Forelimb muscle (tissue), 1 donor: ENCODE data around the gene TTC7B. TPM values are rescaled to one million over a fixed set of nuclear protein-coding genes. Genes with fewer than 3 reads are reported as not detected.
A peak's percentile ranks its signal among the peaks of the same experiment; 100 is the strongest.

Source experiments
- DNase-seq: peaks from one replicate; pipeline ENCODE4 v3.0.0-alpha.2; 2013; ENCODE audit warnings: low read depth
- polyA plus RNA-seq: library from polyadenylated mRNA; unstranded; fragments of 120-200 nt; gene quantifications from one replicate; pipeline ENCODE4 v1.2.1, GENCODE V29; 2013; ENCODE audit not compliant: insufficient read length

TTC7B gene
- polyA plus RNA-seq, 1 donor = 33.2 TPM

DNA sequence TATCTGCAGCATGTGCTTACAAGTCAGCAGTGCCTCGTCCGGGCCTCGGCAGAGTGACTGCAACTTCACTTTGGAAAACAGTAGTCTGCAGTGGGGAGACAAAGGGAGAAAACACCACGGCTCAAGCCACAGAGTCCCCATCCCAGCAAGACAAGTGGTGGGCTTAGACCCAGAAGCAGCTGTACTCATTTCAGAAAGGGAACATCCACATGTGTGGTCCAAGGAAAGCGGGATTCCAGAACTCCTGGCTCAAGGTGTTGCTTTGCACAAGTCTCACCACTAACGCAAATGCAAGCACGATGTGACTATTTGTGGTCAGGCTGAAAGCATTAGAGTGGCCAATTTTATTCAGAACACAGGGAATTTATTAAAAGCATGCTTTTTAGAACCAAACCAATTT is 198.3 kb downstream of the TTC7B start:
- DNase-seq = no peak

DNA sequence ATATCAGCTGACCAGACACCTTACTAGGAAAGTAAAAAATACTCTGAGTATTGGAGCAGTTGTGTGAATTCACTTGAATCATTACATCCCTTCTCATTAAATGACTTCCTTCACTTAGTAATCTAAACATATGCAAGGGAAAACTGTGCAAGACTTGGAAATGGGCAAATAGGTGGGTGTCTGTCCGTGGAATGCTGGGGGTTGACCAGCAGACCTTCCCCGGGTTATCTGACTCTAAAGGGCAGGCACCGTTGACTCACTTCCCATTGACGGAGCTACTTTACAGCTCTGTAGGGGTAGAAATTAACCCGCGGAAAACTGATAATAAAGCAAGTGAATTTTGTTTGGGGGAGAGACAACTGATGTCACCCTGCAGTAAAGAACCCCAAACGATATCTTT is 199.3 kb downstream of the TTC7B start:
- DNase-seq = no peak

DNA sequence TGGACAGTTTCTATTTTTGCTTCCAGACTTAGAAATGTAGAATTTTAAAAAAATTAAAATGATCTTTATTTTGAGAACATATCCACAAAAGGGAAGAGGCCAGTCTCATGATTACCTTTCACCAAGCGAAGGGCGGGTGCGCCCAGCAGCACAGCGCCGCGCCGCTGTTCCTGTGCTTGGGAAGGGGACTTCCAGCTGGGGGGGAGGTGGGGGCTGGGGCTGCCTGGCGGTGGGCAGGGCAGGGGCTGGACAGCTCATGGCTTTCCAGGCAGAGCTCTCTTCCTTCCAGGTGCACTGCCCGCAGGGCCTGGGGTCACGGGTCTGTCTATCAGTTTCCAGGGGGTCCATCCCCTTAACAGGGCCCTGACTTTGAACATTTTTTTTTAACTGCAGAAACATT is 199.9 kb downstream of the TTC7B start:
- DNase-seq = no peak

DNA sequence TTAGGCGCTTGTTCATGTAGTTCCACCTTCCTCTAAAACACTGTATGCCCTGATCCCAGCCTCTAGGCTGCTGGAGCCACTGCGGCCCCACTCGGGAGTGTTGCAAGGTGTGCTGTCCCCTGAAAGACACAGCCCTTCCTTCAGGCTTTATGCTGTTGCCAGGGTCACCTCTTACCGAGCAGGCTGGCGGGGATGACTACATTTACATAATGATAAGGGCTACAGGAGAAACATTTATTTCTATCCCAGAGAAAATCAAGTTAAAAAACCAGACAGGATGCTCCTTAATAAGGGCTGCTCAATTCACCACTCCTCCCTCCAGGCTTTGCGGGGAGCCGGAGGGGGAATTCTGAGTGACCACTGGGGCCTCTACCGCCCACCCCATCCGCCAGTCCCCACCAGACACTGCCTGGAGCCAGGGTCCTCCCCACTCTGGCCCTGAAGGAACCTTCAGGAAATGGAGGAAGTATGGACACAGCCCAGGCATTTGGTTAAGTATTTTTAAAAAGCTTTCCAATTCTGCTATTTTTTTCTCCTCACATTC is 200.6 kb downstream of the TTC7B start:
- DNase-seq = no peak

DNA sequence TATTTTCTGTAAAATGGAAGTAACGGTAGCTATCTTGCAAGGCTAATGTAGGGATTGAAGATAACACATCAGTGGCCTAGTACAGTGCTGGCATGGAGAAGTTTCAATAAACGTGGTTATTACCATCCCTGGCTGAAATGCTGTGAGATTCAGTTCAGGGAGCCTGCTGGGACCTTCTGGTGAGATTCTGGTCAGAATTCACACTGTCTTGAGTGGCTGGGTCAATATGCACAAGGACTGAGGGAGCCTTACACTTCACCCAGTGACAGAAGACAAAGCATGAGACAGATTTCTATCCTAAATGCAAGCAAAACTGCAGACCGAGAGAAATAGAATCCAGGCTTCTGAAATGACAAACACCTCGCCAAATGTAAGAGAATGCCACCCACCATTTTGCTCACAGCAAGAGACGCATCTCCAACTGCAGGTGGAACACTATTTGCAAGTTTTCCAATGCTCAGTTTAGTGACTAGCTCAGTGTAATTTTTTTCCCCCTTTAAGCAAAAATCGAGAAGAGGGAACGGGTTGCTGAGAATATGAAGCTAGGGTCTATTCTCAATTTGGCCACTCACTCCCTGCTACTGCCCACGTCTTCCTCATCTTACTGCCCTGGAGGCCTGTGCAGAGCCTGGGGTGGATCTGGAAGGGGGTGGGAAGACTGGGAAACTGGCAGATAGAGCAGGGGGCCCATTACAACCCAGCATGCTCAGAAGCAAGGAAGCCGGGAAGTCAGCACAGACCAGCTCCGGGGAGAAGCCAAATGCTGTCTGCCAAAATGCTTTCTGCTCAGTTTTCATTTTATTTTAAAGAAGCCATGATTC is 201.3 kb downstream of the TTC7B start:
- DNase-seq = no peak

DNA sequence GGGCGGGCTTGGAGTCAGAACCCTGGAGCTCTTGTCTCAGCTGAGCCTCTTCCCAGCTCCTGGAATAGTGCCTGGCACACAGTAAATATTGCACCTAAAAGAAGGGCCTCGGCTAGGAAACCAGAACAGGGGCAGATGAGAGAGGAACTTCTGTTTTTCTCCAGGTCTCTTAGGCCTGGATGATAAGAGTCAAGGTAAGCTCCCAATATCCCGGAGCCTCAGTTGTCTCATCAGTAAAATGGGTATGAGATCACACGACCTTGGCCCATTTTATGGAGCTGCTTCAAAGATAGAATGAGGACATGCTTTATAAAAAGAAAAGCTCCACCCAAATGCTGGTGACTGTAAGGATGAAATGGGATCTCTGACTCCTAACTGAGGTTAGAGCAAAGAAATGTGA is 202.2 kb downstream of the TTC7B start:
- no peak for DNase-seq

DNA sequence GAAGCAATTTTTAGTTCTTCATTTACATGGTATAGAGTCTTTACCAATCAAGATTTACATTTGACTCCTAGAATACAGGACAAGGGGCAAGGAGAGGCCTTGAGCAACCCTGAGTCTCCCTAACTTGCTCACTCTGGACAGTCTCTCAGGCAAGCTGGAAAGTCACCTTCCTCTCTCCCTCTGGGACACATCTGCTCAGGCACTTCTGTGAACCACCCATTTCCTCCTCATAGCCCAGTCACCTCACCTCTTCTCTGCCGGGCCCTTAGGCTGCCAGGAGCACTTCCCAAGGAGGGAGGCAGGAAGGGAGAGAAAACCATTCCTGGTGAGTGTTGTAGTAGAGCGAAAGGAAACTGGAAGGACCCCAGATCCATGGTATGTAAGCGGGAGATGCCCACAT is 202.8 kb downstream of the TTC7B start:
- no peak for DNase-seq

DNA sequence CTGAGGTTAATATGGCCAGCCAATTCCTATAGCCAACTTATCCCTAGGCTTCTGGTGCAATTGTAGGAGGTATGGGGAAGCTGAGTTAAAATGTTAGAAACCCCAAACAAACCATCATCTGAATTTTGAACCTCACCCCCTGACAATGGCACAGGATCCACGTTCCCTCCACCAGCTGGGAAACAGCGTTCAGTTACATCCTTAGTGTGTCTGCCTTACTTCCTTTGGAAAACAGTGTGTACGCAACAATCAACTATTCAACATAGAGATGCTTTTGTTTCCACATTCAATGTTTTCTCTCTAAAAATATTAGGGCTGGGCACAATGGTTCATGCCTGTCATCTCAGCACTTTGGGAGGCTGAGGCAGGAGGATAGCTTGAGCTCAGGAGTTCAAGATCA is 203.4 kb downstream of the TTC7B start:
- no peak for DNase-seq

DNA sequence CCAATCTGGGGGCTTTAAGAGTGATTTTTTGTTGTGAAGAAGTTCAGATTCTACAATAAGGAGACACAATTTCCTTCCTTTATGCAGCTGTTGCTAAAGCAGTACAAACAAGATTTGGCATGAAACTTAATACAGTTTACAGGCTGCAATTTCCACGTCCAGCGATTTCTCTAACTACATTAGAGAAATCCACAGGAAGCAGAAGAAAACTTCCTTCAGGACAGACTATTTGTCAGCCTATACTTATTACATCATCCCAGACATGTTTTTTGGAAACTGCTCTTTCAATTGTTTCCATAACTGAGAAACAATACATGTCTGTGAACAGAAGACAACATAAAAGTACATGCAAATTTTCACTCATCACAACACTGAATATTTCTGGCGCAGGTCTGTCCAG is 204.3 kb downstream of the TTC7B start:
- peak; percentile 63 for DNase-seq

DNA sequence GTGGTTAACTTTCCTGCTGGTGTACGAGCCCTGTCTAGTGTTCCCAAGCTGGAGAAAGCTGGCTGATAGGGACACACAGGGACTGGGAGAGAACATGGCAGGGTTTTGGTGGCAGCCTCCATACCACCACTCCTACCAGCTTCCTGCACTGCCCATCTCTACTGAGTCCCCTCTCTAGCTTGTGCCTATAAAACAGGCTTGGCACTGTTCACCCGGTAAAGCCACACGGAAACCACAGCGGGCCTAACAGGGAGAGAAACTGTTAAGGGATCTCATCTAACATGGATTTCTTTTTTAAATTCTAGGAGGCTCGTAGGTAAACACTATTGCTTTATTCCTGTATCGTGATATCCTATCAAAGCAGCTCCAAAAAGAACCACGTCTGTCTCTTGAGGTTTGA is 204.7 kb downstream of the TTC7B start:
- DNase-seq = no peak

DNA sequence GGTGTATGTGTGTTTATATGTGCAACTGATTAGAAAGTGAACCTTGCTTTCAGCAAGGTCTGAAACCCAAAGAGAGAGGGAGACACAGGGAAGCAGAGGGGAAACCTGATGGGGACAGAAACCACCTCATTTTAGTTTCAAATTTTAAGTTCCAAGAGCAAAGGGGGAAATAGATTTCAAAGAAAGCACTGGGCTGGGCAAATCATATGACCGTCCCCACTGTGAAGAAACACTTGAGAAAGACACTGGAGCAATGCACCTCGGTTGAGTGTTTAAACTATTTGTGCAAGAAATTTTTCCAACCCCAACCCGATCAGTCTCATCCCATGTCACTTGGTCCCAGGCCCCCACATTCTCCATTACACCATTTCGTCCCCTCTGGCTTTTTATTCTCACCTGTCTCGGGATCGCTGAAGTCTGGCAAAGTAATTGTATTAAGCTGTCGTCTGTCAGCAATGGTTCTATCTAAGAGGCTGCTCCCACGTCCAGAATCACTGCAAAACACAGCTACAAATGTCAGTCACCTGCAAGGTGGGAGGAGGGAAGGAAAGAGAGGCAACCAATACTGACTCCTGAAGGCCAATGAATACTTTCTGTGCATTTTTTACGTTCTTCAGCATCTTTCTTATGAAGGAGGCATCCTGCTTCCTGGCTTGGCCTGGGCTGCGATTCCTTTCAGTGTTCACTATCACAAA is 205.7 kb downstream of the TTC7B start:
- DNase-seq = no peak

DNA sequence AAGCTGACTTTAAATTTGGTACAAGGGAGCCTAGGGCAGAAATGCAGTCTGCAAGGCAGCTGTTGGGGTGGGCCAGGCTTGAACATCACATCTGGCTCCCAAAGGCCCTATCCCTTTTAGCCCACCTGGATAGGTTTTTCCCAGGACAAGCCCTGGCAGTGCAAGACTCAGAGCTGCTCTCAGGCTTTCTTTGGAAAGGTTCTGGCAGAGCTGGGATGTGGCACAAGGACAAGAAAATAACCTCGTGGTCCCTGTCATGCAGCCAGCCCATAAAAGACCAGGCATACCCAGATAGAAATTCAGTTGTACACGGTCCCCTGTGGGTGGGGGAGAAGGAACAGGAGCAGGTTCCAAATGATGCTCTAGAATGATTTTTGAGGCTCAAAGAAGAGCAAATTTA is 206.9 kb downstream of the TTC7B start:
- no peak for DNase-seq

DNA sequence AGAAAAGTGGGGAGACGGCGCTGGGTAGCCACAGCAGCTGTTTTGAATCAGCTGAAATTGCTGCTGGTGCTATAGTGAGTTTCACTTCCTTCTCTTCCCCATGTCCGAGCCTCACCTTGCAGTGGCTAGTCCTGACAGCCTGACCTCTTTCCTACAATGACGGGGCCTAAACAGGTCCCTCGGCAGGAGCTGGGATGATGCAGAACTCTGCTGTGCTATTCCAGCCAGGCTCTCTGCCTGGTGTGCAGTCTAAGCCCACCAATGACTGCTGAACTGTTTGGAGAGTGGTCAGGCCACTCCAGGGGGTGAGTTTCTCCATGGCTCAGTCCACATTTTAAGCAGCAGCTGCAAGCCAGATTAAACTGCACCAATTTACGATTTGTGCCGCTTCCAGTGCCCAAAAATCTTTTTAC is 207.3 kb downstream of the TTC7B start:
- DNase-seq = no peak

DNA sequence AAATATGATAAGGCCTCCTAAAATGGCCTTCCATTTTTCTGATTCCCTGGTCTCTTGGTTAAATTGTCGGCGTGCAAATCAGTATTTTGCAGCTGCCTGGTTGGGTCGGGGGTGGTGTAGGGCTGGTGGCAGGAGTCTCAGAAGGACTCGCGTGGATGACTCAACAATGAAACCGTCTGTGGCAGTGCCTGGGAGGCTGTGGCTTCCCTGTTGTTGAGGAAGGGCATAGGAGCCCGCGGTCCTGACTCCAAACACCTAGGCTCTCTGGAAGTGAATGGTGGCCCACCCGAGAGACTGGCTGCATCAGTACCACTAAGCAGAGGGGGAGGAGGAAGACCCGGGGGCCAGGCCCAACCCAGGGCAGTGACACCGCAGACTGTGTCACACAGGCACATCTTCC is 207.9 kb downstream of the TTC7B start:
- DNase-seq = no peak

DNA sequence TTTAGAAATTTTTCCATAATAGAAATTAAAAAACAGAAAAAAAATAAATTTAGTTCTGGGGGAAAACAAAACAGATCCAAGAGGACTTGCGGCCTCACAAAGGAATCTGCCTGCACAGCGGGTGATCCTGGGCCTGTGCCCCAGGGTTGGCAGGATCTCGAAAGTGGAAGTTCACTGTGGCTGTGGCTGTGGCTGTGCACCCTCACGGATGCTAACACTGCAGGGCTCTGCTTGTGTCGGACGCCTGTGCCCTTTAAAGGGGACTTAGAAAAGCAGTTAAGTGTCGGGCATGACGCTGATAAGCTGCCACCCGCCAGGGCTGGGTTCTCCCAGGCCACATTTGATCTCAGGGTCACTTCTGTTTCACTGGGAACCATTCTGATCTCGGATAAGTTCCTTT is 209.1 kb downstream of the TTC7B start:
- DNase-seq = no peak

DNA sequence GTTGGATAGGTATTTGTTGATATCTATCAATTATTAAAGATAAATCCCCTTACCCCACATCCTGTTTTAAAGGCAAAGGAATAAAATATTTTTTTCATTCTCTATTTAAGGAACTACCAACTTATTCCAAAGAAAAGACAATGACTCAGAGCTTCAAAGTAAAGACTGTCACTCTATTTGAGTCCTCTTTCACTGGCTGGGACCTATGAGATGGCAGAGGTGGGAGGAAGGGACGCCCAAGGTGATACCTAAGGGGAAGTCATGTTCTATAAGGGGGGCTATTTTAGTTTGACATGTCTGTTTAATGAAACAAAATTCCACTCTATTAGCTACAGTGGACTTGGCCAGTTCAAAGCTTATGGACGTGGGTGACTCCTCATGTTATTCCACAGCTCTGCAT is 209.8 kb downstream of the TTC7B start:
- DNase-seq = no peak

DNA sequence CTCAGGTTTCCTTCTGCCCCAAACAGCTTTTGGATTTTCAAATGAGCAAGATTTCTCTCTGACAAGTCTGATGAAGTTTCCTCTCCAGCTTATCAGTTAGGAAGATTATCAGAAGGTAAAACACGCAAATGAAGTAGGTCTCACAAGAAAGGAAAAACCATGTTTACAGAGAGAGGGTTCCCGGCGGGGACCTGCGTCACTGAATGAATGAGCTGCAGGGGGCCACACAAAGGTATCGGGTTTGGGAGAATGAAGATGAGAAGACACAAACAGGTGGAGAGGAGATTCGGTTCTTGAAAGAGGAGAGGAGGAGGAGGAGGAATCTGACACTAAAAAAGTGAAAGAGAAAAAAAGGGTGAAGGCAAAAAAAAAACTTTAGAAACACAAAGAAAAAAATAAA is 210.8 kb downstream of the TTC7B start:
- no peak for DNase-seq

DNA sequence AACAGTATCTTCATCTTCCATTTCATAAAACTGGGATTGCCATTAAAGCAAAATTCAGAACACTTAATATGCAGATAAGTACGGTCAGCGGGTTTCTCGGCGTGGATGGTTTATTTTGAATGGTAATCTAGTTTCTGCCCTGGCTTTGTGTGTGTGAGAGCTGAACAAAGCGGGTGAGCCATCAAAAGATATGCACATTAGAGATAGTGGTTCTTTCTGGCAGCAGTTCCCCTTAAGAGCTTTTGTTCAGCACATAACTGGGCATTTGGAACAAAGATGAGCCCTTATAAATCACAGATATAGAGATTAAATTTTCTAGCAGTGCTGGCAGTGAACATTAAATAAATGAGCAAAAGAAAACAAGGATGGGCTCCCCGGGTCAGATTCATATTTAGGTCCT is 211.9 kb downstream of the TTC7B start:
- no peak for DNase-seq

DNA sequence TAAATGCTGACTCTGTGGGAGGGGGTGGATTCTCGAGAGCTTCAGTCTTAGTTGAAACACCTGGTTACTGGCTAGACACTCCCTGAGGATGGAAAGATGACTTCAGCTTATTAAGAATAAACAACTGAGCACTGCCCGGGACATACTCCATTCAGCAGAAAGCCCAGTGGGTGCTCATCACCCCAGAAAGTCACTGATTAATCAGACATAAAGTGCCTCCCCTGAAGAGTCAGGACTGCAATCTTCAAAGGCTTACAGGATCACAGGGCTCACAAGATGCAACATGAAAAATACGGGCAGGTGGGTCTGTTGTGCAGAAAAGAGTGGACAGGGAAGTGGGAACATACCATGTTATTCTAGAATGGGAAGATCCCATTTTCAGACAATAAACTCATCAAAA is 212.4 kb downstream of the TTC7B start:
- DNase-seq = no peak

DNA sequence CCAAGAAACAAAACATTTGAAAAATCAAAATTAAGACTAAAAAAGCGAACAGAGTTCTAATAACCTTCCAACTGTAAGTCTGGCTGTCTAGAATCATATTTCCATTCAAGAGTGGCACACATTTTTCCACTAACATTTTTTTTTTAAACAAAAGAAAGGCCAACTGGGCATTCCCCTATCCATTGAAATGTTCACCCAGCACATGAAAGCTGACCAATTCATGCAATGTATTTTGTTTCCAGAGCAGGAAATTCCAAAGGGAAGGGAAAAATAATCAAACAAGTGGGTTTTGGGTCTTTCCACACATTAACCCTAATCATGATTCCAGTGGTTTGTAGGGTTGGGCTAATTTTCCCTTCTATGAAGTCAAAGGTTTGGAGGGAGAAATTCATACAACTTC is 212.9 kb downstream of the TTC7B start:
- DNase-seq = no peak

DNA sequence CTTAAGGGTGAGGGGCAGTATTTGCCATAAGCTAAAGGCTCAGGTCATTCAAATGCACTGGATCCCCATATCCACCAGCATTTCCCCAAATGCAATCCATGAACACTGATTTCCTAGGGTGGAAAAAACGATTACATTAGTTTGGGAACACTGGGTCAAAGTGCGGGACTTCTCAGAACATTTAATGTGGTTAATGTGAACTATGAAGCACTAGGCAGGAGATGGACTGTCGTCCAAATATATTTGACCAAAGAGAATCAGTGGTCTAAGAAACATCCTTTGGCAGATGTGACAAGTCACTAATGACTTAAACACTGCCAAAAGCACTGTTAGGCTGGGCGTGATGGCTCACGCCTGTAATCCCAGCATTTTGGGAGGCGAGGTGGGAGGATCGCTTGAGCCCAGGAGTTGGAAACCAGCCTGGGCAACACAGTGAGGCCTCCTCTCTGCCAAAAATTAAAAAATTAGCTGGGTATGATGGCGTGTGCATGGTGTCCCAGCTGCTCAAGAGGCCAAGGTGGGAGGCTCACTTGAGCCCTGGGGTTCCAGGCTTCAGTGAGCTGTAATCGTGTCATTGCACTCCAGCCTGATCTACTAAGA is 214.0 kb downstream of the TTC7B start:
- no peak for DNase-seq

DNA sequence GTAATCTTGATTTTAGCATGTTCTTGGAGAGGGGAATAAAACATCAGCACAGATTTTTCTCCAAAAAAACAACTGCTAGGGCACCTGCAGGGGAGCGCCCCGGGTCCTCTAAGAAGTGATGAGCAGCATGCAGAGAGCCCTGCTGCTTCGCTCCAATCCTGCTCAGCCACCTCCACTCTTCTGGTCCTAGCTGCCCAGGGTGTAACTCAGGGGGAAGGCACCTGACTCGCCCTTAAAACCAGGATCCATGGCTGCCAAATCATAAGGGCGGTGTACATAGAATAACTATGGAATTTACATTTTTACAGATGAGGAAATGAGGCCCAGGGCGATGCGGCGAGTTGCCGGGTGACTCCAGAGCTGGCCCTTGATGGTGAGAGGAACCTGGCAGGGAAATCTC is 214.7 kb downstream of the TTC7B start:
- no peak for DNase-seq

DNA sequence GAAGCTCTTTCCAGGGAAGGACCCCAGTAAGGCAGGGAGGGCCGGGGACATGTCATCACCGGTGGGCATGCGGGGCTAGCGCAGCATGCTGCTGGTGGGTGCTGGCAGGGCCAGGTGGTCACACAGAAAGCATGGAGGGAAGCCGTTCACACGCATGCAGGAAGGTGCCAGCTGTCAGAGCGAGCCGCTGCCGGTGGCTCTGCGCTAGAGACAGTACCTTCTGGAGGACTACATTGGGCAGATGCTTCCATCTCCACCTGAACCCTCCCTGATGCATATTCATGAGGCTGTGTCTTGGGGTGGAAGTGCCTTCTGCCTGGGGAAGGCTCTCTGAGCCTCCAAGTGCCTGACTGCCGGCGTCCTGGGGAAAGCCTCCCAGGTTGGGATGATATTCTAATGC is 215.6 kb downstream of the TTC7B start:
- DNase-seq = no peak
